ENCODE data around the gene RILPL2.

DNA sequence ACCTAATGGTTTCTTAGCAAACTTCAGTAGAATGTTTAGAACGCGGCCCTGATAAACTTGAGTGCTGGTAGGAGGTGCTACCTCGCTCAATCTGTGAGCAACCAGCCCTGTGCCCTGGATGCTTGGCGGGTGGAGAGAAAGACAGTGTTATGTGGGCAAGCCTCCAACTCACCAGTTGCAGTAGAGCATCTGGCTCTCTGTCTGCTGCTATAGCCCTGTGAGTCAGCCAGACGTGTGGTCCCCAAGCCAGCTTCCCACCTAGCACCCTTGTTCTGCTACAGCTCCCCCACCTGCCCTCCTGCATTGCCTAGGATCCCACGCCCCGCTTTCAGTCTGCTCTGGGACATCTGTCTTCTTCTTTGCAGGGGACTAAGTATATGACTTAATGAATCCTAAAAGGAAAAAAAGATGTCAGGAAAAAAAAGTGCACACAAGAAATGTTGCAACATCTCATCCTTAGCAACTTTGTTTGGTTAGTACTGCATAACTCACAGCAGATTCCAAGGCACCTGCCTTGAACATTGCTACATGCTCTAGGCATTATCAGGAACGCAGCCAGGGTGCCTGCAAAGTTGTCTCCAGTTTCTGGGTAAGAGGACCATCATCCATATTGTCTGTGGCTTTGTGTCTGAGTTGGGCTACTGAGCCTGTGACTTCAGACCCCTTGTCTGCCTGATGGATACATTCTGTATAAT is 35.0 kb upstream of the RILPL2 start:
- no peak for TF ChIP-seq POLR2A (IDR thresholded peaks at IDR 0.05; ENCODE audit: low read depth)
- TF ChIP-seq, protein P1, sequence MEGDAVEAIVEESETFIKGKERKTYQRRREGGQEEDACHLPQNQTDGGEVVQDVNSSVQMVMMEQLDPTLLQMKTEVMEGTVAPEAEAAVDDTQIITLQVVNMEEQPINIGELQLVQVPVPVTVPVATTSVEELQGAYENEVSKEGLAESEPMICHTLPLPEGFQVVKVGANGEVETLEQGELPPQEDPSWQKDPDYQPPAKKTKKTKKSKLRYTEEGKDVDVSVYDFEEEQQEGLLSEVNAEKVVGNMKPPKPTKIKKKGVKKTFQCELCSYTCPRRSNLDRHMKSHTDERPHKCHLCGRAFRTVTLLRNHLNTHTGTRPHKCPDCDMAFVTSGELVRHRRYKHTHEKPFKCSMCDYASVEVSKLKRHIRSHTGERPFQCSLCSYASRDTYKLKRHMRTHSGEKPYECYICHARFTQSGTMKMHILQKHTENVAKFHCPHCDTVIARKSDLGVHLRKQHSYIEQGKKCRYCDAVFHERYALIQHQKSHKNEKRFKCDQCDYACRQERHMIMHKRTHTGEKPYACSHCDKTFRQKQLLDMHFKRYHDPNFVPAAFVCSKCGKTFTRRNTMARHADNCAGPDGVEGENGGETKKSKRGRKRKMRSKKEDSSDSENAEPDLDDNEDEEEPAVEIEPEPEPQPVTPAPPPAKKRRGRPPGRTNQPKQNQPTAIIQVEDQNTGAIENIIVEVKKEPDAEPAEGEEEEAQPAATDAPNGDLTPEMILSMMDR (IDR thresholded peaks at IDR 0.05), result no peak

Data from esophagus muscularis mucosa (tissue), 3 donors.